Retina (tissue), 1 donor: Measurements from ENCODE around the gene KRABD2.
"Not testable (repeated sequence)": the region's sequence is repeated elsewhere in the genome, so short reads cannot be mapped to it uniquely, and the experiment has no call there.

Experiments
- DNase-seq: peaks from one replicate; pipeline ENCODE4 v3.0.0-alpha.2; 2016

Gene KRABD2

DNA sequence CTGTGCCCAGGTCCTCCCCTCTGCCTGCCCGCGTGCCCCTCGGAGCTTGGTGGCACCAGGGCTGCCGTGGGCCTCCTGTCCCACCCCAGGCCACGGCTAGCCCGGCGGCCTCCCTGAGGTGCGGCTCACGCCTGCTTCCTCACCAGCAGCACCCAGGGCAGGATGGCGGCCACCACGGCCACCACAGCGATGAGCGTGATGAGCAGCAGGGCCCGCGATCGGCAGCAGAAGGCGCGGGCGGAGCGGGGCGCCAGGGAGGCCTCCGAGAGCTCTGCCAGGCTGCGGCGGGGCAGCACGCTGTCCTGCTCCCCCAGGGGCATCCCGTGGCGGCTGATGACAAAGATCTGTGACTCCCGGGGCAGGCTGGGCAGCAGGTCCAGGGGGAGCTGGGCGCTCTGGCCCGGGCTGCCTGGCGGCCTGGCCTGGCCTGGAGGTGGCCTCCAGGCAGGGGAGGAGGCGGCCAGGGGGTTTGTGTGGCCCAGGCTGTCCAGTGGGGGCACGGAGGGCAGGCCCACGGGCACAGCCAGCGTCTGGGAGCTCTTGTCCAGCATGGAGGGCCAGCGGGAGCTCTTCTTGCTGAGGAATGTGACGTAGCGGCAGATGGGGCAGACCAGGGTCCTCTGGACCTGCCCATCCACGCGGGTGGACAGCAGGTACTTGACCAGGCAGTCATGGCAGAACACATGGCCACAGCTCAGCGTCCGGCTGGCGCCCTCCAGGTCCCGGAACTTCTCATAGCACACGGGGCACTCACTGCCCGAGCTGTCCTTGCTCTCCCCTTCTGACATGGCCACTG lies 16.4 kb upstream of the KRABD2 start:
- DNase-seq = no peak

- DNase-seq = no peak
Observed at GRCh38 chr17:8392274-8392673, 15.8 kb upstream of the KRABD2 start.

DNA sequence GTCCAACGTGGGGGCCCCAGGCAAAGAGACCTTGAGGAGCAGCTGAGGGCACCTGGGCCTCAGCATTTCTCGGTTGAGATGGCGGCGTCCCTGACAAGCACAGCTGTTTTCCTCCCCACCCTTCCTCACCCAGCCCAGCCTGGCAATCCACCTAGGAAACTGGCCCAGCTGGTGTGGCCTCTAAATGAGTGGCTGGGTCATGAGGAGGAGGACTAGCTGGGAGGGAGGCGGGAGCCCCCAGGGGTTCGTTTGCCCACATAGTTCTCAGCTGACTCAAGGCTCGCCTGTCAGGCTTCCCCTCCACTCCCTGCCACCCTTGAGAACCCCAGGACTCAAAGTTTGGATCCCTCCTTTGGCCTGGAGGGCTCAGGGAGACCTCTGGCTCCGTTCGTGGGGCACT lies 15.2 kb upstream of the KRABD2 start:
- DNase-seq = no peak

- DNase-seq = no peak
Observed at GRCh38 chr17:8387914-8388651, 11.6 kb upstream of the KRABD2 start.

GRCh38 chr17:8386841-8387240 lies 10.3 kb upstream of the KRABD2 start:
- no peak for DNase-seq

DNA sequence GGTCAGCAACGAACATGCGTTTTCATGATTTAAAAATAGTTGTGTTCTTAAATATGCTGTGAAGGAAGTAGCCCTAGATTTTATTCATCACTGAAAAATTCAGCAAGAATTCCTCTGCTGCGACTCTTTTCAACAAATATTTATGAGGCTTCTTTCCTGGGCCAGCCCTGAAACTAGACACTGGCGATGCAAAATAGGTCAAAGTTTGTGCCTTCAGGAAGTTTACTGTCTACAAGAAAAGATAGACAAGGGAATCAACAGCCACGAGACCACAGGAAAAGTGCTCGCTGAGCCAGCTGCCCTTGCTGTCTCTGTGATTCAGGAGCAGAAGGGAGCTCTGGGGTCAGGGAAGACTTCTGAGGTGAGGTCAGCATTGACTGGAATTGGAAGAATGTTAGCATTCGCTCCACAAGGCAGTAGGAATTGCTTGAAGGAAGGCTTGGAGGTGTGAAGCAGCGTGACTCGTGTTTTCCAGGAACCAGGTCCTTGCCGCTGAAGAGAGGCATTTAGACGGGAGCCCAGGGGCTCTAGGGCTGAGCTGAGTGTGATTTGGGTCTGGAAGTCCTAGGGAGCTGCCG lies 8.4 kb upstream of the KRABD2 start:
- DNase-seq = no peak

GRCh38 chr17:8383143-8383822 lies 6.8 kb upstream of the KRABD2 start, which contains the start of gene RPL26:
RPL26 (minus strand) TSS chr17:8383193; CDS start chr17:8382310, 883 bp downstream.
- DNase-seq = peak; percentile 100

- DNase-seq = no peak
Observed at GRCh38 chr17:8382880-8383142, 6.3 kb upstream of the KRABD2 start.

- DNase-seq = no peak
Observed at GRCh38 chr17:8382052-8382879, 5.8 kb upstream of the KRABD2 start.

- DNase-seq = no peak
Observed at GRCh38 chr17:8380049-8380448, 3.5 kb upstream of the KRABD2 start.

DNA sequence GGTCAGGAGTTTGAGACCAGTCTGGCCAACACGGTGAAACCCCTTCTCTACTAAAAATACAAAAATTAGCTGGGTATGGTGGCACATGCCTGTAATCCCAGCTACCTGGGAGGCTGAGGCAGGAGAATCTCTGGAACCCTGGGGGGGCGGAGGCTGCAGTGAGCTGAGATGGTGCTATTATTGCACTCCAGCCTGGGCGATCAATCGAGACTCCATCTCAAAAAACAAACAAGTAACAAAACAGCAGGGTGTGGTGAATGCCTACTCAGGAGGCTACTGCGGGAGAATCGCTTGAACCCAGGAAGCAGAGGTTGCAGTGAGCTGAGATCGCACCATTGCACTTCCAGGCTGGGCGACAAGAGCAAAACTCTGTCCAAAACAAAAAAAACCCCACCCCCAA lies 1.6 kb upstream of the KRABD2 start:
- DNase-seq = not testable (repeated sequence)

DNA sequence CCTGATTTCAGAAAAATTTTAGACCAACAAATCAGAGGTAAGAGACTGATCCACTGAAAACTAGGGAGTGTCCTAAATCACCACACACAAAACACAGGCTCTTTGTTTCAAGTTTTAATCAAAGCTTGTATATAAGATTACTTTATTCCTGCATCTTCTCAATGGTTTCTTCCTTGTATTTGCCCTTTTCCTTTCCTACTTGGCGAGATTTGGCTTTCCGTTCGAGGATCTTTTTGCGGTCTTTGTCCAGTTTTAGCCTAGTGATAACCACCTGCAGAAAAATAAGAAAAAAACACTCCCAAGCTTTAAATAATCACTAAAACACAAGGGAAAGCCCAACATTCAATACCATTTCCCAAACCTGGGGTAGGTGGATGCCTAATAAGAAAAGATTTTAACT lies 918 bp upstream of the KRABD2 start:
- no peak for DNase-seq

DNA sequence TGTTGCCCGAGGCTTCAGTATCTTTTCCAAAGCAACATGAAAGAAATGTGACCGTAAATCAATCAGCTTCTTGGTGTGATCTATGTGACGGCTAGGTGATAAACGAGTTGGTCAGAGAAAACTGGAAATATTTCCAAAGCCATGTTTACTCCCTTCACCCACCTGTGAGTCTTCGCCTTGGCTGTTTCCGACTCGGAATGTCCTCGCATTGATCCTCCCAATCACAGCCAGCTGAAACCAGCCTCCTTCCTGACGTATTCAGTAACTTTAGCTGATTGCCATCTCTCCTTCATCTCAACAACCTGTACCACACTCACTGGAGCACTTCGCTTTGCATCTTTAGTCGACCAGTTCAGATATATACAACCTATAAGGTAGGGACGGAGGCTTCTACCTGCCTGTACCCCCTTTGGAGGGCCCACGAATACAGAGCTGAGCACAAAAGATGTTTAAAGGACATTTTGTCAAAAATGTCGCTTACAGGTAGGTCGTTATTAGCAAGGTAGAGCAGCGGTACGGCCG lies 705 bp downstream of the KRABD2 start:
- no peak for DNase-seq

GRCh38 chr17:8373856-8374255 lies 2.6 kb downstream of the KRABD2 start:
- DNase-seq = not testable (repeated sequence)

DNA sequence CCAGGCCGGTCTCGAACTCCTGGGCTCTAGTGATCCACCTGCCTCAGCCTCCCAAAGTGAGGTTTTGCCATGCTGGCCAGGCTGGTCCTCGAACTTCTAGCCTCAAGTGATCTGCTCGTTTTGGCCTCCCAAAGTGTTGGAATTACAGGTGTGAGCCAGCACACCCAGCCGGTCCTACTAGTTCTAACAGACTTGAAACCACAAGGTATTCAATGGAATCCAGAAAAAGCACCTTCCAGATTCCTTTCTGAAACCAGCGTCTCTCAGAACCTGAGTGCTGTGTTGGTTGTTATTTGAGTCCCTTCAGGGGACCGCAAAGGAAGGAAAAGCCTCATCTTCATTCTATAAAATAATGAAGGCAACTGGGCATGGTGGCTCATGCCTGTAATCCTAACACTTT lies 4.1 kb downstream of the KRABD2 start:
- DNase-seq = no peak

DNA sequence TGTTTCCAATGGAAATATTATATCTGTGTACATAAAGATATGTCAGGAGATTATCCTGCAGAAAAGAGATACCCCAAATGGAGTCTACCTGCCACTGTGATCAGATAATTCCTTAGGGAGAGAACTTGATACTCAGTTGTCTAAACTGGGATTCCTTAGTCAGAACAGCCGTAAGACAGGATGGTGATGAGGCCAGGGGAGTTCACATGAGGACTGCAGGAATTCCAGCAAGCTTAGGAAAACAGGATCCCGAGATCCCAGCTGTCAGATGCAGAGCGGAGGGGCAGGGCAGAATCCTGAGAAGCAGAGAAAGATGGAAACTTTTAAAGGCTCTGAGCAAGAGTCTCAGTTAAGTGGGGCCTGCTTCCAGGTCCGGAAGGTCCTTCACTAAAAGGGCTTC lies 4.7 kb downstream of the KRABD2 start:
- DNase-seq = no peak

DNA sequence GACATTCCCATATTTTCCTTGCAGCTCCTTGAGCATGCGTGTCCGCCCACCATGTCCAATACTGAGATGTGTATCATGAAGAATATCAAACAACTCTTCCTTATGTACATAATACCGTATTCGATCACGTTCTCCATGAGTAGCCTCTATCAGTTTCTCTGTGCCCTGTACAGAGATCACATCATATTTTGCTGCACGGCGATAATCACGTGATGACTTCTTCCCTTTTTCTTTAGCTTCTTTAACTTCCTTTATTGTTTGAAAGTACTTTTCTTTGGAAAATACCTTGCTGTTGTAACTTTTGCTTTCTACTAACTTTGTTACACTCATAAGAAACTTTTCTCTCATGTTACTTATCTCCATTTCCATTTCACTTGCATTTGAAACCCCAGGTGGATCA lies 6.6 kb downstream of the KRABD2 start:
- no peak for DNase-seq

DNA sequence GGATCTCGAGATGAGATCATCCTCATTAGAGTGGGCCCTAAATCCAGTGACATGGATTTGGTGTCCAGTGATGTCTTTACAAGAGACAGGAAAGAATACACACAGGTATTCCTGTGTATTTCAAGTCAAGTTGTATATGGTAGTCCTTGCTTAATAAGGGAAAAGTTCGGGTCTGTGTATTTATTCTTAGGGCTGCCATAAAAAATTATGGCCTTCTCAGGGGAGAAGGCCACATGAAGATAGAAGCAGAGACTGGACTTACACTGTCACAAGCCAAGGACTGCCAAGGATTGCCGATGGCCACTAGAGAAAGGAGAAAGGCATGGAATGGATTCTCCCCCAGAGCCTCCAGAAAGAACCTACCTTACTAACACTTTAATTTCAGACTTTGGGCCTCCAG lies 8.3 kb downstream of the KRABD2 start:
- no peak for DNase-seq

DNA sequence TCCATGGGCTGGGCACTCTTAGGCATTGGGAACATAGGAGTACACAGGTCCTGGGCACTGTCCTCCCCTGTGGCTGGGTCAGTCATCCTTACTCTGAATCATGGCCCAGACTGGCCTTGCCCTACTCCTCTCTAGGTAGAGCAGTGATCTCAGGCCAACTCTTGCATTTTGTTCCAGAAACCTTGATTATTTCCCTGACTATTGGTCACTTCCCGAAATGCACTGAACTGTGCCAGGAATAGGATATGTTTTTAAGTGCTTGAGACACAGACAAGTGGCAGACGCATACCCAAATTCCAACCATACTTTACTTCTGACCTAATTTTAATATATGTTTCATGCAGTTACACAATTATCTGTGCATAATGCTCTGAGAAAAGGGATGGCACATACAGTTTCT lies 10.3 kb downstream of the KRABD2 start:
- no peak for DNase-seq

GRCh38 chr17:8365143-8365542 lies 11.4 kb downstream of the KRABD2 start:
- DNase-seq = no peak

- no peak for DNase-seq
Observed at GRCh38 chr17:8362651-8363332, 13.7 kb downstream of the KRABD2 start.

DNA sequence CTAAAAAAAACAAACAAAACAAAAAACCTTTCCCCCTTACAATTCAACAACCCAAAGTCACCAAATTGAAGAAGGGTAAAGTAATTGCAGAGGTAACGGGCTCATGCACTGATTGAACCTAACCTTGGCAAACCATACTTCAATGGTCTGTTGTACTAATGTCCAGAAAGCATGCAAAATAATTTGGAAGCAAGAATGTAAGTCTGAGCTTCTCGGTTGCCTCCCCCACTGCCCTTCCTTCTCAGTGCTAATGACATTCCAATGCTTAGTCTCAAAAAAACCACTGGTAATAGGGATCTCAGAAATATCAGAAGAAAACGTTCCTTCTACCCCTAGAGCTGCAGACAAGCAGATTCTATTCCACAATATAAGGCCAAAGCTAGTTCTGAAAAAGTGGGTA lies 15.8 kb downstream of the KRABD2 start:
- no peak for DNase-seq
